Trophoblast cell (in vitro differentiated cells and primary cell): ENCODE data around the gene CYTH1.

Experiments used
- DNase-seq, 2 donors: peaks; one replicate each; pipeline ENCODE4 v3.0.0-alpha.2; 2016
- H2AFZ ChIP-seq: 2 replicates; pipeline ENCODE4 v1.6.1; 2013; ENCODE audit warnings: low read length, moderate library complexity, mild to moderate bottlenecking; ENCODE audit not compliant: insufficient read depth, poor library complexity
- H2AK5ac ChIP-seq: 2 replicates; pipeline ENCODE4 v1.6.1; 2013; ENCODE audit warnings: mild to moderate bottlenecking, low read length
- H2BK120ac ChIP-seq: 2 replicates; pipeline ENCODE4 v1.6.1; 2013; ENCODE audit warnings: low read length, mild to moderate bottlenecking, moderate library complexity; ENCODE audit not compliant: insufficient read depth, poor library complexity
- H2BK12ac ChIP-seq: 2 replicates; pipeline ENCODE4 v1.6.1; 2013; ENCODE audit warnings: mild to moderate bottlenecking, low read length, moderate library complexity
- H2BK5ac ChIP-seq: 2 replicates; pipeline ENCODE4 v1.6.1; 2013; ENCODE audit warnings: low read length, low read depth, moderate library complexity, mild to moderate bottlenecking; ENCODE audit not compliant: poor library complexity
- H3K14ac ChIP-seq: 2 replicates; pipeline ENCODE4 v1.6.1; 2013; ENCODE audit warnings: mild to moderate bottlenecking, low read length
- H3K18ac ChIP-seq: 2 replicates; pipeline ENCODE4 v1.6.1; 2013; ENCODE audit warnings: mild to moderate bottlenecking, low read length
- H3K23ac ChIP-seq: 2 replicates; pipeline ENCODE4 v1.6.1; 2013; ENCODE audit warnings: low read length
- H3K27ac ChIP-seq: 2 replicates; pipeline ENCODE4 v1.5.1; 2013; ENCODE audit warnings: low read depth, mild to moderate bottlenecking, inconsistent platforms, low read length, moderate library complexity
- H3K27me3 ChIP-seq: 2 replicates; pipeline ENCODE4 v1.6.1; 2013; ENCODE audit warnings: inconsistent platforms, mild to moderate bottlenecking, low read length, moderate library complexity; ENCODE audit not compliant: insufficient read depth
- H3K36me3 ChIP-seq, 2 experiments: 1 replicate in 1 of 2; 2 replicates in 1 of 2; pipeline ENCODE4 v1.6.1; 2013; ENCODE audit warnings: low read length in 2 of 2, mild to moderate bottlenecking in 2 of 2, moderate library complexity in 1 of 2; ENCODE audit not compliant: insufficient read depth in 2 of 2, control insufficient read depth in 1 of 2
- H3K4ac ChIP-seq: 2 replicates; pipeline ENCODE4 v1.6.1; 2013; ENCODE audit warnings: low read depth, mild to moderate bottlenecking, low read length, moderate library complexity
- H3K4me1 ChIP-seq, 2 experiments: 1 replicate in 1 of 2; 2 replicates in 1 of 2; pipeline ENCODE4 v1.6.1; 2013; ENCODE audit warnings: low read length in 2 of 2, mild to moderate bottlenecking in 2 of 2, moderate library complexity in 1 of 2; ENCODE audit not compliant: insufficient read depth in 2 of 2, control insufficient read depth in 1 of 2
- H3K4me2 ChIP-seq: 2 replicates; pipeline ENCODE4 v1.6.1; 2013; ENCODE audit warnings: inconsistent platforms, mild to moderate bottlenecking, low read length, moderate library complexity
- H3K4me3 ChIP-seq: 2 replicates; pipeline ENCODE4 v1.5.1; 2013; ENCODE audit warnings: mild to moderate bottlenecking, low read depth, low read length, inconsistent platforms
- H3K79me1 ChIP-seq: one replicate; pipeline ENCODE4 v1.6.1; 2013; ENCODE audit warnings: low read length
- H3K79me2 ChIP-seq: 2 replicates; pipeline ENCODE4 v1.6.1; 2013; ENCODE audit warnings: low read length, mild to moderate bottlenecking; ENCODE audit not compliant: control insufficient read depth, insufficient read depth, poor library complexity
- H3K9ac ChIP-seq: 2 replicates; pipeline ENCODE4 v1.6.1; 2013; ENCODE audit warnings: mild to moderate bottlenecking, low read length
- H3K9me3 ChIP-seq: 2 replicates; pipeline ENCODE4 v1.6.1; 2013; ENCODE audit warnings: low read depth, mild to moderate bottlenecking, control low read depth, inconsistent platforms, low read length; ENCODE audit not compliant: insufficient read depth
- H4K12ac ChIP-seq: 2 replicates; pipeline ENCODE4 v1.6.1; 2013; ENCODE audit warnings: low read depth, mild to moderate bottlenecking, low read length, moderate library complexity
- H4K8ac ChIP-seq: 2 replicates; pipeline ENCODE4 v1.6.1; 2013; ENCODE audit warnings: low read depth, mild to moderate bottlenecking, low read length, moderate library complexity
- H4K91ac ChIP-seq: one replicate; pipeline ENCODE4 v1.6.1; 2013; ENCODE audit warnings: low read depth, mild to moderate bottlenecking, low read length, moderate library complexity
- WGBS: extraction: QIAGEN DNeasy Blood & Tissue Kit; methylation state at CpG from one replicate; pipeline ENCODE4 v1.1.7; 2013; ENCODE audit warnings: missing lambda C conversion rate; ENCODE audit not compliant: insufficient read length, insufficient coverage; ENCODE audit errors: extremely low coverage; 5-methylcytosine and 5-hydroxymethylcytosine counted together

Gene CYTH1

GRCh38 chr17:78771758-78772382 lies 10.2 kb downstream of the CYTH1 start:
- peaks cover 7 to 10% of the 10 kb centered on the region in 2 experiments for H3K4me1 ChIP-seq
- no peak overlapping the region for H4K12ac ChIP-seq
- H3K36me3 ChIP-seq: no peaks in the 10 kb centered on the region
- no peak overlapping the region for H4K8ac ChIP-seq
- WGBS: no CpG with 5 or more reads among the region's 6 CpGs
- no peak overlapping the region for H3K27ac ChIP-seq
- H2BK120ac ChIP-seq: no peak overlapping the region
- no peaks in the 10 kb centered on the region for H3K79me1 ChIP-seq
- no peak overlapping the region for H3K4me3 ChIP-seq
- no peak overlapping the region for H2BK12ac ChIP-seq
- no peaks in the 10 kb centered on the region for H3K9me3 ChIP-seq
- no peaks in the 10 kb centered on the region for H3K27me3 ChIP-seq
- DNase-seq: no peak
- H2BK5ac ChIP-seq: no peak overlapping the region
- no peak overlapping the region for H3K4me2 ChIP-seq
- H4K91ac ChIP-seq: no peak overlapping the region
- no peak overlapping the region for H2AK5ac ChIP-seq
- no peak overlapping the region for H3K18ac ChIP-seq
- no peaks in the 10 kb centered on the region for H3K79me2 ChIP-seq
- no peak overlapping the region for H3K9ac ChIP-seq
- no peak overlapping the region for H3K4ac ChIP-seq
- H3K23ac ChIP-seq: no peak overlapping the region
- no peak overlapping the region for H2AFZ ChIP-seq
- no peak overlapping the region for H3K14ac ChIP-seq

- no peak overlapping the region for H3K9ac ChIP-seq
- no peak overlapping the region for H3K27ac ChIP-seq
- WGBS: no CpG with 5 or more reads among the region's 7 CpGs
- no peak overlapping the region for H3K4me2 ChIP-seq
- H3K79me2 ChIP-seq: no peaks in the 10 kb centered on the region
- no peak overlapping the region for H2AK5ac ChIP-seq
- H4K12ac ChIP-seq: no peak overlapping the region
- no peak overlapping the region for H3K4ac ChIP-seq
- peaks cover 2% of the 10 kb centered on the region for H3K79me1 ChIP-seq
- H4K8ac ChIP-seq: no peak overlapping the region
- H3K36me3 ChIP-seq: no peaks in the 10 kb centered on the region
- peaks cover 10 to 13% of the 10 kb centered on the region in 2 experiments for H3K4me1 ChIP-seq
- no peak overlapping the region for H2BK12ac ChIP-seq
- no peak overlapping the region for H2AFZ ChIP-seq
- H2BK5ac ChIP-seq: no peak overlapping the region
- no peak overlapping the region for H3K23ac ChIP-seq
- no peaks in the 10 kb centered on the region for H3K9me3 ChIP-seq
- no peak overlapping the region for H2BK120ac ChIP-seq
- H3K27me3 ChIP-seq: no peaks in the 10 kb centered on the region
- no peak overlapping the region for H4K91ac ChIP-seq
- H3K18ac ChIP-seq: peak overlapping the region; percentile 14
- no peak overlapping the region for H3K14ac ChIP-seq
- no peak overlapping the region for H3K4me3 ChIP-seq
- DNase-seq: no peak
Observed at GRCh38 chr17:78769196-78769773, 12.8 kb downstream of the CYTH1 start.

GRCh38 chr17:78767806-78768205 lies 14.3 kb downstream of the CYTH1 start:
- Histone ChIP-seq H3K4me2 (no peak overlapping the region), H4K91ac (no peak overlapping the region), H2BK5ac (no peak overlapping the region), H3K27ac (no peak overlapping the region), H3K79me1 (peaks cover 2% of the 10 kb centered on the region), H3K14ac (no peak overlapping the region), H3K18ac (no peak overlapping the region), H3K4me3 (no peak overlapping the region), H2AFZ (no peak overlapping the region), H2BK12ac (no peak overlapping the region), H4K8ac (no peak overlapping the region), H2BK120ac (no peak overlapping the region), H3K9me3 (no peaks in the 10 kb centered on the region), H3K79me2 (no peaks in the 10 kb centered on the region), H4K12ac (no peak overlapping the region), H3K23ac (no peak overlapping the region), H3K4me1 (peaks cover 10 to 13% of the 10 kb centered on the region in 2 experiments), H2AK5ac (no peak overlapping the region), H3K9ac (no peak overlapping the region), H3K27me3 (no peaks in the 10 kb centered on the region), H3K4ac (no peak overlapping the region), H3K36me3 (no peaks in the 10 kb centered on the region)
- DNase-seq: no peak
- WGBS: no CpG with 5 or more reads among the region's 4 CpGs

GRCh38 chr17:78766743-78767294 lies 15.3 kb downstream of the CYTH1 start:
- Histone ChIP-seq H3K27me3 (no peaks in the 10 kb centered on the region), H2BK120ac (no peak overlapping the region), H3K27ac (no peak overlapping the region), H2BK5ac (no peak overlapping the region), H3K4ac (no peak overlapping the region), H3K18ac (peak overlapping the region; percentile 16), H3K9ac (no peak overlapping the region), H3K36me3 (no peaks in the 10 kb centered on the region), H4K12ac (no peak overlapping the region), H3K79me1 (peaks cover 2% of the 10 kb centered on the region), H3K23ac (no peak overlapping the region), H3K9me3 (no peaks in the 10 kb centered on the region), H4K91ac (peak overlapping the region; percentile 30), H3K4me3 (no peak overlapping the region), H2AFZ (no peak overlapping the region), H3K79me2 (no peaks in the 10 kb centered on the region), H4K8ac (no peak overlapping the region), H2BK12ac (no peak overlapping the region), H3K4me1 (peaks cover 10 to 13% of the 10 kb centered on the region in 2 experiments), H3K4me2 (no peak overlapping the region), H3K14ac (no peak overlapping the region), H2AK5ac (no peak overlapping the region)
- DNase-seq: no peak
- no CpG with 5 or more reads among the region's 5 CpGs for WGBS
